HG03280 (cell line): ENCODE results near the gene FAM186B.
"Not testable (repeated sequence)": the region's sequence is repeated elsewhere in the genome, so short reads cannot be mapped to it uniquely, and the experiment has no call there.

ENCODE experiments used
- ATAC-seq: cut with Tn5 transposase; IDR thresholded peaks from one replicate; pipeline ENCODE4 v1.9.1; 2021; ENCODE audit warnings: mild to moderate bottlenecking, moderate library complexity; ENCODE audit not compliant: unreplicated experiment

The FAM186B gene, protein sequence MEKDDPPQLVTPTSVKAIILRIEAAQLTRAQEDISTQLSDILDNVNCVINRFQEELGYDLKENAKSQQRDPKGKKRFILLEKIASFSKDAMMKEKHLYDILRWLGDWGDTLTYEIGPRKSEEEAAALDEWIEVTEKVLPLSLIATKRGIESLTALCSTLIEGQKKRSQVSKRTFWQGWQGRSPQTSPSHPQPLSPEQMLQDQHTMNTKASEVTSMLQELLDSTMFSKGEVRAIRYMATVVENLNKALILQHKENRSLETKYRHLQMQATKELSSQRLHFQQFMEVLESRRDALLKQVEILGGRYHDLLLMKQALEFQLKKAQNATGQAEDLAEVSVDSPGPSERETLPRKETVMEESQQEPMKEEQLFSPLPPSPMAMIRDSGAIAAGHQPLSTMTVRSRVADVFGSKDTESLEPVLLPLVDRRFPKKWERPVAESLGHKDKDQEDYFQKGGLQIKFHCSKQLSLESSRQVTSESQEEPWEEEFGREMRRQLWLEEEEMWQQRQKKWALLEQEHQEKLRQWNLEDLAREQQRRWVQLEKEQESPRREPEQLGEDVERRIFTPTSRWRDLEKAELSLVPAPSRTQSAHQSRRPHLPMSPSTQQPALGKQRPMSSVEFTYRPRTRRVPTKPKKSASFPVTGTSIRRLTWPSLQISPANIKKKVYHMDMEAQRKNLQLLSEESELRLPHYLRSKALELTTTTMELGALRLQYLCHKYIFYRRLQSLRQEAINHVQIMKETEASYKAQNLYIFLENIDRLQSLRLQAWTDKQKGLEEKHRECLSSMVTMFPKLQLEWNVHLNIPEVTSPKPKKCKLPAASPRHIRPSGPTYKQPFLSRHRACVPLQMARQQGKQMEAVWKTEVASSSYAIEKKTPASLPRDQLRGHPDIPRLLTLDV

DNA sequence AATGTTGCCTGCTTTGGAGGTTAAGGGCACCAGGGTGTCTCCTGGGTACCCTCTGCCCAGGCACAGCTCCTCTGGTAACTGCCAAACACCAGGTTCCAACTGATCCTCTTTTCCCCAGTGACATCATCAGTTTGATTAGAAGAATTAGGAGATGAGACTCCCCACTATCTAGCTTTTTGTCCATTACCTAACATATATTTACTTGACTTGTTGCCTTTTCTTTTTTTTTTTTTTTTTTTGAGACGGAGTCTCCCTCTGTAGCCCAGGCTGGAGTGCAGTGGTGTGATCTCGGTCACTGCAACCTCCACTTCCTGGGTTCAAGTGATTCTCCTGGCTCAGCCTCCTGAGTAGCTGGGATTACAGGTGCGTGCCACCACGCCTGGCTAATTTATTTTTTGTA lies at the start of gene FAM186B:
Gene FAM186B (minus strand): TSS at position 101 of the 400 bp plus-strand sequence. CDS start 162 bp downstream, outside the sequence.
- ATAC-seq: not testable (repeated sequence)

DNA sequence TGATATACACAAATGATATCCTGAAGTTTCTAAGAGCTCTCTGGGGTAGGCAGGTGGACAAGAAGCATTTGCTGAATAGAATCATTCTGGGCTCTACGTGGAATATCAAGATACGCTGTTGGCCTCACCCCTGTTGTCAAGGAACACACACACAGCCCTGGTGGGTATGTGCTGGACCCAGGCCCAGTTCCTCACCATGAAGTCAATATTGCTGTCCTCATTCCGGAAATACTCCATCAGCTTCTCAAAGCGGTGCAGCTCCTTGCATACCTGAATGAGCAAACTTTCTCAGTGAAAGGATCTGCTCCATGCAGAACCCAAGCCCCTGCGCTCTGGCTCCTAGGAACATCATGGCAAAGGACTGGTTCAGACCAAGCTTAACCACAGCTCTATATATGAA lies 49.3 kb upstream of the FAM186B start:
- no peak for ATAC-seq

DNA sequence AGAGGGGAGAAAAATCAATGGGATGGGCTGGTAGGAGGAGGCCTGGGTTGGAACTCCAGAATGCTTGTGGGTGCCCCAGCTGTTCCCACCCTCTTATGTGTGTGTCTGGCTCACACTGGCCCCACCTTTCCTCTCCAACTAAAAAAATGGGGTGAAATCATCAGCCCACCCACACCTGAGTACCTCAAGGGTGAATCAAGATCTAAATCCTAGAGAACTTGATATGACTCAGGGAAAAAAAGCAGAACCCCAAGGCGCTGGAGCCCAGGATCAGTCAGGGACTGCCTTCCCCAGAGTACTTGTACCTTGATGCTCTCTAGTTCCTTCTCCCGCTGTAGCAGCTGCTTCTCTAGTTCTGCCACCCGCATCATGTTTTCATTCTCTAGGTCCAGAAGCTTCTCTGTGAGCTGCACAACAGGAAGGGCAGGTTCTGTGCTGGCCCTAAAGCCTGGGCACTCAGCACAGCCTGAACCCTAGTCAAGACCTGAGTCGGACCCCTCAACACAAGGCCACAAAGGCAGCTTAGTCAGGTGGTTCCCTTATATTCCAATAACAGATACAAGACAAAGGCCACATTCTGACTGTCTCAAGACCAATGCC lies 47.6 kb upstream of the FAM186B start:
- ATAC-seq: no peak

GRCh38 chr12:49651855-49652254 lies 46.4 kb upstream of the FAM186B start:
- no peak for ATAC-seq

DNA sequence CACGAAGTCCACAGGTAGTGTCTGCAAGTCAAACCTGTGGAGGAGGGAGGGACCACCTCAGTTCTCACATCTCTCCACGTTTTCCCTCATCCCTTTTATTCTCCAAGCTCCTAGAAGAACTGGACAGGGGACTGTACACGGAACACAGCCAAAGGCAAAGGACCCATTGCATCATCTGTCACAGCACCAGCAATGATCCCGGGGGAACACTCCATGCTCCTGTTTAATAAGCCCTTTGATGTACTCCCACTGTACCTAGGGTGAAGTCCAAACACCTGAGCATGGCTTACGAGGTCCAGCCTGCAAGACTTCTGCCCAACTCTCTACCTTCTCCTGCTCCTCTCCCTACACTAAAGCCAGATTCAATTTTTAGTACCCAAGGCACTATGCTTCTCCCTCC lies 44.5 kb upstream of the FAM186B start:
- no peak for ATAC-seq

DNA sequence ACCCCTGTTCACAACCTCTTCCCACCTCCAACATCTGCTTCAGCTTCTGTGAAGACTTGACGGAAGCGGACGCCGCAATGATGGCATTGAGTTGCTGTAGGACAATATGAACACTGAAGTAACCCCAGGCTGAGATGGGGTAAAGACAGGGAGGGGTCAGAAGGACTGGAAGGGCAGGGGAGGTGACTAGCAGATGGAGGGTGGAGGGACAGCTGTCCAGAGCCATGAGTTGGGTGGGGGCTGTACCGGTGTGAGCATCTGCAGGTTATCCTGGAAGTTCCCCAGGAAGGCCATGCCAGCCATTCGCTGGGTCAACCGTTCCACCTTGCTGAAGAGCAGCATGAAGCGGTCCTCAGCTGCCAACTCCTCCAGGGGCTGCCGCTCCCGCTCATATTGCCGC lies 44.0 kb upstream of the FAM186B start:
- no peak for ATAC-seq

GRCh38 chr12:49648712-49649003 lies 43.2 kb upstream of the FAM186B start:
- no peak for ATAC-seq

- no peak for ATAC-seq
Measured at GRCh38 chr12:49647827-49648711, 42.6 kb upstream of the FAM186B start.

DNA sequence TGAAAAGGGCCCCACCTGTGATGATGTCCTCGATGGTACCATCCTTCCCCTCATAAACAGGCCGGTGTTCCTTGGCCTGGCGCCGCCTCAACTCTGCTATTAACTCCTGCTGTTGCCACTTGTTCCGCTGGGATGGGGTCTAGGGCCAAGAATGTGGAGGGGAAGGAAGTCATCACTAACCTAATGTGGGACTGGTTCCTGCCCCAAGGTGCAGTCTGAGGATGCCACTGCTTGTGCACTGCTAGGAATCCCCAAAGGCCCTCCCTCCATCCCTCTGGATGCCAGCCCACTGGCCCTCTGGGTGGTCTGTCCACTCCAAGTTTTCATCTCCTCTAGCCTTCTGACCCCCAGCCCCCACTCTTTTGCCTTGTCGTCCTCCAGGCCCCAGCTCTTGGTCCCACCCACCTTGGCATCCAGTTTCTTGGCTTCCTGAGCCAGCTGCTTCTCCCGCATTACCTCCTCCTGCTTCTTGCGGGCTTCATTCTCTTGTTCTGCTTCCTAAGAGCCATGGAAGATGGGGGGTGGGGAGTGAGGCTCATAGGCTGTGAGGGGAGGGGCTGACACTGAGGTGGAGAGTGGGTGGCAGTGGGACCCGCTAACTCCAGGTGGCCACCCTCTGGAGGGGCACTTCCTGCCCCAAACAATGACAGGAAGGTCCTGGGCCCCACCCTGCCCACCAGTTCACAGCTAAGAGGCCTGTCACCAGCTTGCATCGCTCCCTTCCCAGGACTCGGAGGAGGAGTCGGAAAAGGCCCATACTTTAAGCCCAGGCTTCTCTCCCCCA lies 41.6 kb upstream of the FAM186B start:
- no peak for ATAC-seq

DNA sequence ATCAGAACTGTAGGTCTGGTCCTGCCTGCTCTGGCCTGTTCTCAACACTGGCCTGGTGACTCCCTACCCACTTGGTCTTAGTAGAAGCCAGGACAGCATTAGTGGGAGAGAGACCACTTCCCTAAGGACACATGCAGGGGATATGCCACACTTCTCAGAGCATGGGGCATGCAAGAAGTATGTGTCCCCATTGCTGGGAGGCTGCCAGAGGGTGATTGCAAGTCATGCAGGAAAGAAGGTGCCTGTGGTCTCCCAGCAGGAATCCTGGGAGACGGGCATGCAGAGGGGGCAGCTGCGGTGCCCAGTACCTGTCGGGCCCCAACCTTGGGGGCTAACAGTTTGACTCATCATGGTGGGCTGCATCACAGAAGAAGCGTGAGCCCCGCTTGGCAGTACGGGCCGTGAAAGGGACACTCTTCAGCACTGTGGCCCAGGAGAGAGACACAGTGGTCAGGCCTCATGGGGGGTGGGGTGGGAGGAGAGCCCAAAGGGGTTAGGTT lies 40.9 kb upstream of the FAM186B start:
- no peak for ATAC-seq

- ATAC-seq: no peak
Measured at GRCh38 chr12:49645146-49646039, 40.0 kb upstream of the FAM186B start.

- no peak for ATAC-seq
Measured at GRCh38 chr12:49644620-49644994, 39.2 kb upstream of the FAM186B start.

DNA sequence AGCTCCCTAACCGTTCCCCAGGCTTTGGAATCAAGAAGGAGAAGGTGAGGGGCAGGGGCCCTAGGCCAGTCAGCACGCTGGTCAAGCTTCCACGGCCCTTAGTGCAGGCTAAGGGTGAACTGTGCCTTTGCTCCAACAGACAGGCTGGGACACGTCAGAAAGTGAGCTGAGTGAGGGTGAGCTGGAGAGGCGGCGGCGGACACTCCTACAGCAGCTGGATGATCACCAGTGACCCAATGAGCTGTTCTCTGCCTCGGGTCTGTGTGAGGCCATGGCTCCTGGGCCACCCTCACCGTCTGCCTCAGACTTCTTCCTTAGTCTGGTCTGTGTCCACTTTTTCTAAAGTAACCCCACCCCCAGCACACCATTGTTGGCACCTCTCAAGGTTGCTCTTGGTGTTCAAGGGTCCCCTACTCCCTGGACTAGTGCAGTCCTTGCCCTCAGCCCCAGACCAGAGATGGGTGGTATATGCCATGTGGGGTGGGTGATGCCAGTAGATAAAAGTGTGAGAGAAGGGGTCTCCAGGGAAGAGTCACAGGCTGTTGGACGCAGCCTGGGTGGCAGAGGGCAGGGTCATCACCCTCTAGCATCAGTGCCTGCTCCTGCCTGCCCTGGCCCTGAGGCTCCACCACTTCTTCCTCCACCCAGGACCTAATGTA lies 38.7 kb upstream of the FAM186B start:
- ATAC-seq: no peak

- no peak for ATAC-seq
Measured at GRCh38 chr12:49643135-49643534, 37.7 kb upstream of the FAM186B start.

DNA sequence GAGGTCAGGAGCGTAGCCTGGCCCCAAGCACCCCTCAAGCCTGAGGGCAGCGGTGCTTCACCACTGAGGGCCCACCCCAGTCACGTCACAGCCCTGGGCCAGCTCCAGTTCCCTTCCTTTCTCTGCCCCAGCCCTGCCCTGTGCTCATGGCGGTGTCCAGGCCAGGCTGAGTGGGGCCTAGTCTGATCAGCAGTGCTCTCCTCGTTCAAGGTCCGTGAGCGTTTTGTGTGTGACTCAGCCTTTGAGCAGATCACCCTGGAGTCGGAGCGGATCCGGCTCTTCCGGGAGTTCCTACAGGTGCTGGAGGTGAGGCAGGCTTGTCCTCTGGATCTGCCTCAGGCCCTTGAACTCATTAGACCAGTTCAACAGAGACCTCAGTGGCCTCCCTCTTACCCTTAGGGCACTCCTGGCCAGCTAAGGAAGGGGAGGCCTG lies 36.9 kb upstream of the FAM186B start:
- ATAC-seq: no peak

DNA sequence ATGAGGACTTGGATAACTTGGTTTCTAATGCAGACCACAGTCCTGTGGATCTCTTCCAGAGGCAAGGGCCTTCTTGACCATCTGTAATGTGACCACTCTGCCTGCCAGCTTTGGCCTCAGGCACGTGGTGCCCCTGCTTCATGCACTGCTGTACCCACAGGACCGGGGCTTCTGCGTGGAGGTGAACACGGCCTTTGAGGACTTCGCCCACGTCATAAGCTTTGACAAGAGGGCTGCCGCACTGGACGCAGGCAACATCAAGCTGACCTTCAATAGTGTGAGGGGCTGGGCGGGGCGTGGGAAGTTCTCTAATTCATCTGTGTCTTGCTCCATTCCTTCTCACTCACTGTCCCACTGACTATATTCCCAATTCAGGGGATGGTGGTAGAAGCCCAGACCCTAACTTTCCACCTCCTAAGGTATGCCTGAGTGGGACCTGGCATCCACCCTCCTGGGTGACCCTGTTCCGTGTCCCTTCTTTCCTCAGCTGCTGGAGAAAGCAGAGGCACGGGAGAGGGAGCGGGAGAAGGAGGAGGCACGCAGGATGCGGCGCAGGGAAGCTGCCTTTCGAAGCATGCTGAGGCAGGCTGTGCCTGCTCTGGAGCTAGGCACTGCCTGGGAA lies 36.4 kb upstream of the FAM186B start:
- no peak for ATAC-seq

GRCh38 chr12:49636979-49637755 lies 31.7 kb upstream of the FAM186B start:
- ATAC-seq: peak; percentile 54
